GM18907 (cell line): ENCODE measurements around the gene EPG5.
"Not testable (repeated sequence)": the region's sequence is repeated elsewhere in the genome, so short reads cannot be mapped to it uniquely, and the experiment has no call there.

Experiments
- ATAC-seq: cut with Tn5 transposase; IDR thresholded peaks from one replicate; pipeline ENCODE4 v1.9.1; 2021; ENCODE audit warnings: mild to moderate bottlenecking, moderate library complexity; ENCODE audit not compliant: unreplicated experiment

Gene EPG5

DNA sequence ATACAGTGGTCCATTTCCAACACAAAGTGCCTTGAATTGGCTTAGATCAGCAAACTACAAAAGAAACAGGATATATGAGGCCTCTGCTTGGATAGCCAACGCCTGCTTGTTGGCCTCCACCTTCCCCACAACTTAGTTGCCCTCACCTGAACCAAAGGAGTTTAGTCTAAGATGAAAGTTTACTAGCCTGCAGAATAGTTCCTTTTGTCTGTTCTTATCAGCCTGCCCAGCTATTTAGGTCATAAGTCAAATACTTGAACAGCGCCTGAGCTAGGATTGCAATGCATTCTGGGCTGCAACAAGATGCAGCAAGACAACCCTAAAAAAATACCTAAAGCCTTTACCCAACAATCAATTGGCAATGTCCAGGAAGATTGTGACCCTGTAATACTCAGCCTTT, 13.1 kb upstream of the EPG5 start:
- no peak for ATAC-seq

GRCh38 chr18:45978084-45978483, 11.0 kb upstream of the EPG5 start:
- no peak for ATAC-seq

DNA sequence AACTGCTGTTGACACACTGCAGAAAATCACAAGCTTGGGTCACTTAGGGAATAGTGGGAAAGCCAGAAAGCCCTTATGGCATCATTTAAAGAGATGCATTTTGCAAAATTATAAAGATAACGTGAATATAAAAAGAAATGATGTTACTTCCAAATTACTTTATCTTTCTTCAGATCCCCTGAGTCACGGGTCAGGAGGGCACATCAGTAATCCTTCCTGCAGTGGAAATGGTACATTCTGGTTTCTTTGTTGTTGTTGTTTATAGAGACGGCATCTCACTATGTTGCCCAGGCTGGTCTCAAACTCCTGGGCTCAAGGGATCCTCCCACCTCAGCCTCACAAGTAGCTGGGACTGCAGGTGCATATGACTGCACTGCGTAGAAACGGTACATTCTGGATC, 9.8 kb upstream of the EPG5 start:
- no peak for ATAC-seq

GRCh38 chr18:45976566-45976965, 9.4 kb upstream of the EPG5 start:
- ATAC-seq, result no peak

DNA sequence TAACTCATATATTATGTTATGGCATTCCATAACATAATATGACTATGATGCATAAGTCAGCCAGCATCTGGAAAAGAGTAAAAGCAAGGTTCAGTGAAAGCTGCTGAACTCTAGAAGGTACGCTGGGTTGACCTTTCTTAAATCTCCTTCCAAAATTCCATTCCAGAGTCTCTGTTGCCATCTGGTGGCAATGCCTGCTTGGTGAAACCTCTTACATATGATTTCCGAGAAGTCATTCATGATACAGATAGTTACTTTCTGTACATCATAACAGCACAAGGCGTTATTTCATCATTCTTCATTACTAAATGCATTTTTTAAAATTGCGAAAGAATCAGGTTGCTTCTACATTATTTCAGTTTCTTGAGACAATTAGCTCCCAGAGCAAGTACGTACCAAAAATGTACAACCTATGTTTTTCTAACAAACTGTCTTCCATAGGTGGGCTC, 7.0 kb upstream of the EPG5 start:
- peak; percentile 50 for ATAC-seq

- ATAC-seq, result not testable (repeated sequence)
These were observed 2.2 kb downstream of the EPG5 start for GRCh38 chr18:45964913-45965312.

GRCh38 chr18:45962866-45963265, 4.3 kb downstream of the EPG5 start:
- no peak for ATAC-seq

DNA sequence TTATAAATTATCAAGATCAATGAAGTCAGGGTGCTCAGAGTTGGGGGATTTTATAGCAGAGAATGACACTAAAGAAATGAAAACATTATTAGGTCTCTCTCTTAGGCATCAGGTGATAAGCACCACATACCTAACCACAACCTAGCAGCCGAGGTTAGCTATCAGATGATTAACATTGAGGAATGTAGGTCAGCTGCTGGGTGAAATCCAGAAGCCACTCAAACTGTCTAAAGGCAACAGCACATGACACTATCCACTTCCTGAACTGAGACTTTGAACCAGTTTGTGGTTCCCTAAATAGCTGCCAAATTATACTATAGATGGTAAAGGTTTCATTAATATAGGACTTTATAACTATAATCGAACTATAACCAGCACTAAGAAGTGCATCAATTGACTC, 4.7 kb downstream of the EPG5 start:
- no peak for ATAC-seq

DNA sequence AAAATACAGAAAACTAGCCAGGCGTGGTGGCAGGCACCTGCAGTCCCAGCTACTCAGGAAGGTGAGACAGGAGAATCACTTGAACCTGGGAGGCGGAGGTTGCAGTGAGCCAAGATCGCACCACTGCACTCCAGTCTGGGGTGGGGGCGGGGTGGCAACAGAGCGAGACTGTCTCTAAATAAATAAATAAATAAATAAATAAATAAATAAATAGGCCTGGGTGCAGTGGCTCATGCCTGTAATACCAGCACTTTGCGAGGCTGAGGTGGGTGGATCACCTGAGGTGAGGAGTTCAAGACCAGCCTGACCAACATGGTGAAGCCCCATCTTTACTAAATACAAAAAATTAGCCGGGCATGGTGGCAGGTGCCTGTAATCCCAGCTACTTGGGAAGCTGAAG, 7.6 kb downstream of the EPG5 start:
- ATAC-seq, result not testable (repeated sequence)

- ATAC-seq, result no peak
These were observed 8.4 kb downstream of the EPG5 start for GRCh38 chr18:45958730-45959129.

GRCh38 chr18:45958027-45958426, 9.1 kb downstream of the EPG5 start:
- no peak for ATAC-seq

DNA sequence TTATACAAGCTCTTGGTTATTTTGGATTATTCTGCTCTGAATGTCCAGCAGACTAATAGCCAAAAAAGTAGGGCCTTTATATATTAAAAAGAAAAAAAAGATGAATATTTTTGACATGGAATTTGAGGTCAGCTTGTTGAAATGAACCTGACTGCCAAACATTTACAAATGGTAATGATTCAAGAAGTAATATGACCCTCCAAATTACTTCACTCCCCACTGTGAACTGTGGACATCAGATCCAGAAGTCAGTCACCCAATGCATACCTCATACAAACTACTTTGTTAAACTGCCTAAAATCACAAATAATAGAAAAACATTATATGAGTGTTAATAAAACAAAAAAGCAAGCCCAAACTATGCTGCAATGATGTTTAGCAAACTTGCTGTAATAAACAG, 10.0 kb downstream of the EPG5 start:
- no peak for ATAC-seq

- ATAC-seq, result no peak
These were observed 12.8 kb downstream of the EPG5 start for GRCh38 chr18:45954070-45954934.

DNA sequence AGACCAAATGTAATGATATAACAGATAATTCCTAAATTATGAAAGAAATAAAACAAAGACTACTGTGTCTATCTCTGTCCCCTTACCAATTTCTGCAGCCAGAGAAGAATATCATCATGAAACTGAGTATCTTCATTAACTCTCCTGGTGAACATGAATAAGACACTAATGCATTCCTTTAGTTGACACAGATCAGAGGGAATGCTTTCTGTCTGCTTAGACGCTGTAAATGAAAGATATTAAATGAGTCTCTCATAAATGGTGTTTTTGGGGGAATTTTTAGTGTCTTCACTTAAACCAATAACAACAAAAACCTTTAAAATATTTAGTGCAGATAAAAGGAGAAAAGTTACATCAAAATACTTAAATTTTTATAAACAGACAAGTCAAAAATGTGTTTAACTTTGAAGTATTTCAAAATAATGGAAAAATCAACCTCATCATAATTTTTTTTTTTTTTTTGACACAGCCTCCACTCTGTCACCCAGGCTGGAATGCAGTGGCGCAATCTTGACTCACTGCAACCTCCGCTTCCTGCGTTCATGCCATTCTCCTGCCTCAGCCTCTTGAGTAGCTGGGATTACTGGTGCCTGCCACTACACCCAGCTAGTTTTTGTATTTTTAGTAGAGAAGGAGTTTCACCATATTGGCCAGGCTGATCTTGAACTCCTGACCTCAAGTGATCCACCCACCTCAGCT, 16.0 kb downstream of the EPG5 start:
- no peak for ATAC-seq

DNA sequence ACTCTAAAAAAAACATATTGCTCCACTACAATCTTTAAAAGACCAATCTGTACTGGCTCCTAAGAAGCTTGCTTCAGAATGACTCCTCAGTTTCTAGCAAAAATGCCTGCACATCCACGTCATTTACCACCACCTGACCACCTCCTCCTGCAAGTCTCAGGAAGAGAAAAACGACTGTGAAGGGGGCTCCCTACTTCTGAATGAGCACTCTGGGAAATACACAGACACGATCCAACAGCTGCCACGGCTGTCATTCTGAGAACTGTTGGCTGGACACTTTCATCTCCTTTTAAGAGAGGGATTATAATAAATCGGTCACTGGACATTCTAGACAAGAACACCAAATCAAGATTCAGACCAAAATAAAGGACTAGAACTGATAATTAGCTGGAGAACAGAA, 21.5 kb downstream of the EPG5 start:
- ATAC-seq, result no peak

- ATAC-seq, result no peak
These were observed 26.4 kb downstream of the EPG5 start for GRCh38 chr18:45940724-45941123.

DNA sequence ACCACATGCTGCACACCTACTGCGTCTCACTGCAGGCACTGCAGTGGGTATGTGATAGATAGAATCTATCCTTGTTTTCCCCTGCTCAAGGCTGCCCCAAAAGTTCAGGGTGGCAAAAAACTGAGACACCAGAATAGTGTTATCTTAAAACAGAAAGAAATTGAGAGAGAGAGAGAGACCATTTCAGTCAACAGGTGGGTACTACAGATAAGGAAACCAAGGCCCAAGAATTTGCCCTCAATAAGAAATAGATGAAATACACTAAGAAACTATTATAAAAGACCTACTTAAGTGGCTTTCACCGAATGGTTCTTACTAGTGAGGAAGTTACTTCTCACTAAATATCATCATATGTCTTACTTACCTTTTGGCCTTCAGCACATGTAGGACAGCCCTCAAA, 27.9 kb downstream of the EPG5 start:
- no peak for ATAC-seq

DNA sequence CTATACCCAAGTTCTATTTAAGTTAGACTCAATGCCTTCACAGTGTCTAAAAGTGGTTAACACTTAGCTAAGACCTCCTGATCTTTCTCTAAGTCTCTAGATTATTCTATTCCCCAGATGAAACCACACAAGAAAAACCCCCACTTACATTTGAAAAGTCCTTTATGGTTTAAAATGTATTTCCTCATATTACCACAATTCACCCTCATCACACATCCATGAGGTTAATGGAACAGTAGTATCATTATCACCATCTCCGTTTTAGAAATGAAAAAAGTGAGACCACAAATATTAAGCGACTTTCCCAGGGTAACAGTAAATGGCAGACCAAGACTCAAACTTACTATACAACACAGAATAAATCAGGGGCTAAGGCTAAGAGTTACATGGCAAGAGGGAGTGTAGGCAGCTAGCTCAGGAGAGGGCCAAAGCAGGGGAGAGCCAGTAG, 28.6 kb downstream of the EPG5 start:
- peak; percentile 43 for ATAC-seq

DNA sequence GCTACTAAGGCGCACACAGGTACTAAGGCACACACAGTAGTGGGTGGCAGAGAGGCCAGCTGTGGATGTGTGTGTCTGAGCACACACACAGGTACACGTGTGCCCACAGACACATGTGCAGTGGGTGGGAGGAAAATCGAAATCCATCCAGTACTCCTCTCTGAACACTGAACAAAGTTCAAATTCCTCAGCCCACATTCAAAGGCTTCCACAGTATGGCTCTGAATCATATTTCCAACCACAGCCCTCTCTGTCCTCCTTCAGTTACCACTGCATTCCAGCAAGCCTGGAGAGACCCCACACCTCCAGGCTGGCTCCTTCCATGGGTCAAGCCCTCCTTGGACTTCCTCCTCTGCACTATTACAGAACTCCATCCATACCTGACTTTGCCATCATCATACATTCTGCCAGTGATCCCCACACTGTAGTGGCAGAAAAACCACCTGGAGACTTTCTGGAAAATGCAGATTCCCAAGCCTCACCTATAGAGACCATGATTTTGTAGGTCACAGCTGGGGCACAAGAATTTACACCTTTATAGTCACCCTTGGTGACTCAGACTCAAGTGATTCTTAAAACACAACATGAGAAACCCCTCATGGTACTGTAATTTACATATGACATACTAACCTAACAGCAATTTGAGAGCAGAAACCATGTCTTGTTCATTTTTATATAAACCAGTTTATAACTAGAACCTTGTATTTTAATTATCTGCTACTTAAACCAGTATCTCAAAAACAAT, 31.4 kb downstream of the EPG5 start:
- no peak for ATAC-seq

GRCh38 chr18:45932708-45933107, 34.4 kb downstream of the EPG5 start:
- ATAC-seq, result no peak

GRCh38 chr18:45930963-45931362, 36.2 kb downstream of the EPG5 start:
- no peak for ATAC-seq
